Parathyroid adenoma (tissue), 2 donors: ENCODE results near the gene PRDM16.

Experiments
- H2AFZ ChIP-seq: fragments of 300-600 bp; sonication (generic); one replicate; pipeline ENCODE4 v1.7.0; 2017; ENCODE audit warnings: antibody characterized with exemption, mild to moderate bottlenecking
- H3K27ac ChIP-seq: fragments of 300-600 bp; sonication (generic); one replicate; pipeline ENCODE4 v1.7.0; 2017
- H3K27me3 ChIP-seq: fragments of 300-600 bp; sonication (generic); one replicate; pipeline ENCODE4 v1.7.0; 2017; ENCODE audit warnings: low read length; ENCODE audit not compliant: control insufficient read depth, insufficient read depth
- H3K36me3 ChIP-seq: fragments of 300-600 bp; sonication (generic); one replicate; pipeline ENCODE4 v1.7.0; 2017; ENCODE audit warnings: low read length; ENCODE audit not compliant: control insufficient read depth, insufficient read depth
- H3K4me1 ChIP-seq: fragments of 300-600 bp; sonication (generic); one replicate; pipeline ENCODE4 v1.7.0; 2017; ENCODE audit warnings: control low read depth
- H3K4me2 ChIP-seq: fragments of 300-600 bp; sonication (generic); one replicate; pipeline ENCODE4 v1.7.0; 2017; ENCODE audit warnings: low read length
- H3K4me3 ChIP-seq: fragments of 300-600 bp; sonication (generic); one replicate; pipeline ENCODE4 v1.7.0; 2017; ENCODE audit warnings: low read depth, low read length
- H3K79me2 ChIP-seq: fragments of 300-600 bp; sonication (generic); one replicate; pipeline ENCODE4 v1.7.0; 2017; ENCODE audit warnings: control low read depth
- H3K9ac ChIP-seq: fragments of 300-600 bp; sonication (generic); one replicate; pipeline ENCODE4 v1.7.0; 2017; ENCODE audit warnings: mild to moderate bottlenecking
- H3K9me3 ChIP-seq: fragments of 300-600 bp; sonication (generic); one replicate; pipeline ENCODE4 v1.7.0; 2017; ENCODE audit warnings: low read length; ENCODE audit not compliant: control insufficient read depth
- CTCF ChIP-seq: fragments of 300-600 bp; sonication (generic); IDR thresholded peaks from one replicate; pipeline ENCODE4 v1.7.0; 2017; ENCODE audit warnings: antibody characterized with exemption, mild to moderate bottlenecking
- donor health status: primary hyperparathyroidism.

Gene PRDM16

GRCh38 chr1:3243304-3243703 lies 174.3 kb downstream of the PRDM16 start:
- Histone ChIP-seq H3K4me1 (no peaks in the 10 kb centered on the region), H3K27me3 (peaks cover 5% of the 10 kb centered on the region), H3K9ac (no peak overlapping the region), H3K4me2 (no peak overlapping the region), H3K4me3 (no peak overlapping the region), H3K27ac (no peak overlapping the region), H2AFZ (no peak overlapping the region), H3K9me3 (no peaks in the 10 kb centered on the region), H3K79me2 (no peaks in the 10 kb centered on the region), H3K36me3 (no peaks in the 10 kb centered on the region)
- TF ChIP-seq CTCF, result no peak

- Histone ChIP-seq H3K4me2 (no peak overlapping the region), H3K9me3 (no peaks in the 10 kb centered on the region), H3K9ac (no peak overlapping the region), H3K79me2 (no peaks in the 10 kb centered on the region), H3K4me3 (no peak overlapping the region), H3K27ac (no peak overlapping the region), H2AFZ (no peak overlapping the region), H3K4me1 (no peaks in the 10 kb centered on the region), H3K36me3 (no peaks in the 10 kb centered on the region), H3K27me3 (peaks cover 5% of the 10 kb centered on the region)
- TF ChIP-seq CTCF, result no peak
Observed at GRCh38 chr1:3244025-3244926, 175.3 kb downstream of the PRDM16 start.

- H3K36me3 ChIP-seq, result no peaks in the 10 kb centered on the region
- H3K9me3 ChIP-seq, result no peaks in the 10 kb centered on the region
- H3K27ac ChIP-seq, result no peak overlapping the region
- TF ChIP-seq CTCF, result no peak
- H3K27me3 ChIP-seq, result peaks cover 5% of the 10 kb centered on the region
- no peak overlapping the region for H3K9ac ChIP-seq
- H3K4me1 ChIP-seq, result no peaks in the 10 kb centered on the region
- no peak overlapping the region for H3K4me3 ChIP-seq
- H3K79me2 ChIP-seq, result no peaks in the 10 kb centered on the region
- H2AFZ ChIP-seq, result no peak overlapping the region
- H3K4me2 ChIP-seq, result no peak overlapping the region
Observed at GRCh38 chr1:3244927-3245315, 175.9 kb downstream of the PRDM16 start.

- Histone ChIP-seq H3K9ac (no peak overlapping the region), H3K27ac (no peak overlapping the region), H3K79me2 (no peaks in the 10 kb centered on the region), H3K36me3 (no peaks in the 10 kb centered on the region), H3K4me3 (no peak overlapping the region), H3K9me3 (no peaks in the 10 kb centered on the region), H2AFZ (no peak overlapping the region), H3K4me1 (no peaks in the 10 kb centered on the region), H3K27me3 (peaks cover 5% of the 10 kb centered on the region), H3K4me2 (no peak overlapping the region)
- no peak for TF ChIP-seq CTCF
Observed at GRCh38 chr1:3245344-3245743, 176.3 kb downstream of the PRDM16 start.

- Histone ChIP-seq H3K4me1 (no peaks in the 10 kb centered on the region), H3K27me3 (peaks cover 5% of the 10 kb centered on the region)
Observed at GRCh38 chr1:3245768-3246167, 176.8 kb downstream of the PRDM16 start.

More at GRCh38 chr1:3245768-3246167, 176.8 kb downstream of the PRDM16 start:
- Histone ChIP-seq H2AFZ (no peak overlapping the region), H3K9me3 (no peaks in the 10 kb centered on the region), H3K9ac (no peak overlapping the region), H3K36me3 (no peaks in the 10 kb centered on the region), H3K4me3 (no peak overlapping the region), H3K79me2 (no peaks in the 10 kb centered on the region), H3K27ac (no peak overlapping the region), H3K4me2 (no peak overlapping the region)
- TF ChIP-seq CTCF, result no peak
